Activated naive CD4-positive, alpha-beta T cell treated with anti-CD3 and anti-CD28 coated beads, Interleukin-2, amount 50 U/mL, for 72 hours (primary cell): ENCODE results near the gene SULT1C3. TPM values are rescaled to one million over a fixed set of nuclear protein-coding genes. Genes with fewer than 3 reads are reported as not detected.

ENCODE experiments used
- ATAC-seq, 2 donors: fragments of 150-1000 bp; cut with Tn5 transposase; 2 replicates each; pipeline ENCODE4 v1.10.0; 2021; ENCODE audit warnings: mild to moderate bottlenecking in 2 of 2, moderate library complexity in 2 of 2
- DNase-seq, 2 donors: peaks; one replicate each; pipeline ENCODE4 v3.0.0; 2021 to 2022; ENCODE audit warnings: low spot score in 2 of 2
- H3K27ac Mint-ChIP-seq, 2 donors: one replicate each; pipeline ENCODE4 v1.8.0; 2022; ENCODE audit warnings: mild to moderate bottlenecking in 2 of 2, mixed read lengths in 2 of 2
- H3K36me3 Mint-ChIP-seq, 2 donors: one replicate each; pipeline ENCODE4 v1.8.0; 2022; ENCODE audit warnings: mixed read lengths in 2 of 2
- H3K9me3 Mint-ChIP-seq, 2 donors: one replicate each; pipeline ENCODE4 v1.8.0; 2022; ENCODE audit warnings: mixed read lengths in 2 of 2
- total RNA-seq, 2 donors: library from RNA; stranded (reverse); gene quantifications; one replicate each; pipeline ENCODE4 v1.2.3, GENCODE V29; 2022

SULT1C3 gene
- total RNA-seq, 2 donors from 2014 or later, result not detected

DNA sequence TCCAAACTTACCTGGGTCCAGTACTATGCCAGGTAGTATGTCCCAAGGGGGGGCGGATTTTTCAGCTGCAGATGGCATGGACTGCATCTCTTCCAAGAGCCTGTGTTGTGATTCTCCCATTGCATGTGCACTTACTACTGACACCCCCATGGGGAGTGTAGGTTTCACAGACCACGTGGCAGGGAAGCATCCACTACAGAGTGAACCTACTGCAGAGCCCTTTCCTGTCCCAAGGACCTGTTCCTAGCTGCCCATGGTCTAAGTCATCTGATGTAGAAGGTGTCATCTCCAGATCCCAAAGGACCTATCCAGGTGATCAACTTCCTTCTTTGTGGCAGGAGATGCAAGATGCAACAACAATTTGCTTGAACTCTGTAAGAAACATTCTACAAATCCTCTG lies 9.9 kb upstream of the SULT1C3 start:
- no peak overlapping the region for H3K27ac Mint-ChIP-seq
- DNase-seq, result no peak
- ATAC-seq, result no peak
- peaks cover 0 to 2% of the 10 kb centered on the region in 2 donors for H3K9me3 Mint-ChIP-seq
- H3K36me3 Mint-ChIP-seq, result peaks cover 0 to 3% of the 10 kb centered on the region in 2 donors

DNA sequence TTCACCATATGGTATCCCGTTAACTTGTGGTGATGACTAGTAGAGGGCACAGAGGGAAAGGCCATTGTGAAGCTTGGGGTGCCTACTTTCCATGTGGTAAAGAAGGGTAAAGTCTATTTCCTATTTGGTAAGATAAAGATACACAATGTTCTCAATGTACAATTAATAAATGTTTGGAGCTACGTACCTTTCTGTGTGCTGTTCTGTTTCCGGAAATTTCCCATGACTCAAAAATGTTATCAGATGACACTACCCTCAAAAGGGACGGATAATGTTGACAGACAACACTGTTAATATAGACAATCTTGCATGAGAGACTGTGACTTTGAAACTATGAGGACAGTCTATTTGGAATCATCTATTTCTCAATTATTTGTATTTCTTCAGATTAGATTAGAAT lies 4.2 kb upstream of the SULT1C3 start:
- Mint-ChIP-seq H3K9me3 (peaks cover 0 to 4% of the 10 kb centered on the region in 2 donors), H3K36me3 (peaks cover 0 to 4% of the 10 kb centered on the region in 2 donors), H3K27ac (no peak overlapping the region)
- DNase-seq (no peak), ATAC-seq (no peak)

DNA sequence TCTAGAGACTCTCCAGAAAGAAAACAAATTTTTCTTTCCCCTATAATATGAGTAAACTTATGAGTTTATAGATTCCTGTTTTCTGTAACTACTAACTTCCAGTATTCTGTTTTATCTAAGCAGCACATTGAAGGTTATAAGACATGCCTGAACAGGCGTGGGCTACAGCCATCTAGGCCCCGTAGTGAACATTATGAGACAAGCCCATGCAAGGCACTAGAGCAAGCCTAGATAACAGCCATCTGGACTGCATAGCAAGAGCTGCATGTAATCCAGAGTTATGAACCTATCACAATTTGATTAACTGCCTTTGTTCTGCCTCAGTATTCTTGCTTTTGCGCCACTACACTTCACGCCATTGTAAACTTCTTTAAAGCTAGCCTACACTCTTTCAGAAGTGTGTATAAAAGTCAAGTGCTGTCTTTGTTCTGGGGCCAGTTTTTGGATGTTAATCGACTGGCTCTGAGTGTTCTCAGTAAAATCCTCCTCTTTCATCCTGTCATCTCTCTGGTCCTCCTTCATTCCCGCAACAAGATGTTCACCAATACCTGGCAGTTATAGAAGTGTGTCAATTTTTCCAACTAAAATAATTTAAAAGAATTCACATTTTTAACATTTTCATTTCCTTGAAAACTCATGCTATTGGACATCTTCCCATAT lies 3.0 kb upstream of the SULT1C3 start:
- no peak for ATAC-seq
- Mint-ChIP-seq H3K36me3 (peaks cover 0 to 4% of the 10 kb centered on the region in 2 donors), H3K27ac (no peak overlapping the region), H3K9me3 (peaks cover 0 to 4% of the 10 kb centered on the region in 2 donors)
- DNase-seq, result no peak

DNA sequence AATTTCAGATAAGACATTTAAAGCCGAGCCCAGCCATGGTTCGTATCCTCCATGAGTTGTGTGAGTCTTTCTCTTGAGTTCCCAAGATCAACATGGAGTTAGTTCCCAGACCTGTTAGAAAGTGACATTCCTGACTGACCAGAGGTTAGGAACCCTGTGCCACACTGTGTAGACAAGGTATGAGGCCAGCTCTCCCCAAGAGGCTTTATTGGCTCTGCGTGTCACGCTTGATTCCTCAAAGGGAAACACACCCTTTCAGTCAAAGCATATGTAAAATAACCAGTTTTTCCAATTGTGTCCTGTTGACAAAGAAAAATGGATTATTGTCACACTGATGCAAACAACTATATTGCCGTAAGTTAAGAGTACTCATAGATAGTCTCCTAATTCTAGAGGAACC lies 1.2 kb downstream of the SULT1C3 start:
- peaks cover 0 to 1% of the 10 kb centered on the region in 2 donors for H3K9me3 Mint-ChIP-seq
- no peak overlapping the region for H3K27ac Mint-ChIP-seq
- no peaks in the 10 kb centered on the region for H3K36me3 Mint-ChIP-seq
- DNase-seq (no peak), ATAC-seq (no peak)

DNA sequence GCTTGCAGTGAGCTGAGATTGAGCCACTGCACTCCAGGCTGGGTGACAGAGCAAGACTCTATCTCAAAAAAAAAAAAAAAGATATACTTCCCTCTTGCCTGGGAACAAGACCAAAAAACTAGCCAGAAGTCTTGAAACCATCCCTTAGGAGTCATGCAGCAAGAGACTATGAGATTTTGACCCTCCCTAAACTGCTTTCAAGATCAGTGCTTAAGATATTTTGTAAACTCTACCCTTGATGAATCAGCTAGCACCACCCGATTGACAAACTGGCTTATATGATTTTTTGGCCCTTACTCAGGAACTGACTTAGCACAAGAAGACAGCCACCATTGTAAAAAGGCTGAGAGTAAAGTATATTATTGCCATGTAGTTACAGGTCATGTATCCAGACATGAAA lies 3.8 kb downstream of the SULT1C3 start:
- no peak overlapping the region for H3K27ac Mint-ChIP-seq
- DNase-seq, result no peak
- no peaks in the 10 kb centered on the region for H3K36me3 Mint-ChIP-seq
- no peak for ATAC-seq
- H3K9me3 Mint-ChIP-seq, result peaks cover 0 to 4% of the 10 kb centered on the region in 2 donors

DNA sequence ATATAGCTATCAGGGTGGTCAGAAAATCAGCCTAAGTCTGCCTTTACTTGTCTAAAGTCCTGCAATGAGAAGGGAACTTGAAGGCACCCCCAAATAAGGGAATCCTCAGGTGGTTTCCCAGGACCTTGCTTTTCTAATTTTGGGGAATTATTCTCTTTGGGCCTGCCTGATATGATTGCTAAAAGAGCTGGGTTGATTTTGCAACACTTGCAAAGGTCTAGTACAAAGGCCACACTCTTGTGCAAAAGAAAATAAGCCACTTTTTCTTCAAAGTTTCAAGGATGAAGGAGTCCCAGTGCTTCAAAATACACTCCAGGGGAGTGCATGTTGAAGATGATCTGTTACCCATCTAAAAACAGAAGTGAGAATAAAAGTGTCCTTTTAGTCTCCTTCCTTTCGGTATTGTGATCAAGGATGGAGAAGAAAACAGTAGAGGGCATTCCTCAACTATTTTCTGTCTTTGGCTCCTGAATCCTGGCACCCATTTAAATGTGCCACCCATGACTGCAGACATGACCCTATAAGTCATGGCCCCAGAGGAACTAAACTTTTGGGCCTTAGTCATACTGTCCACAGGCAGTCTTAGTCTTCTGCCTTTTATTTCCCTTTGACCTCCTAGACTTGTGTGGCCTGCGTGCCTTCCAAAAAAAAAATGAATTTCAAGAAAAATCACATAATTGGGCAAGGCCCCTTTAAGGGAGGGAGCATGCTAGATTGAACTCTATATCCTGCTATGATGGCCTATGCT lies 5.1 kb downstream of the SULT1C3 start:
- H3K27ac Mint-ChIP-seq, result no peak overlapping the region
- ATAC-seq, result no peak
- H3K36me3 Mint-ChIP-seq, result no peaks in the 10 kb centered on the region
- peaks cover 0 to 4% of the 10 kb centered on the region in 2 donors for H3K9me3 Mint-ChIP-seq
- DNase-seq, result no peak

DNA sequence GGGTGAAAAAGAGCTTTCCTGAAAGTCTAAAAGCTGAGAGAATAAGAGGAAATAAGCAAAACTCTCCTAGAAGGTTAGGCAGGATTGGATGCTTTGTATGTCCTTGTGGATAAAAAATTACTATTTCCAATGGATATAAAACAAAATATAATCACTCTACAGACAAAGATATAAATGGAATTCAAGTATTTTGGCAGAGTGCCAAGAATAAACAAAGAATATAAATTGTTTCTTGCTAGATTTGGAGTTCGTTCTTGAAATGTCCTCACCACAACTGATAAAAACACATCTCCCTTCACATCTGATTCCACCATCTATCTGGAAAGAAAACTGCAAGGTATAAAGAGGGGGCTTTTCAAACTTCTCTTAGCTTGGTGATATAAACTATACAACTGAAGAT lies 13.3 kb downstream of the SULT1C3 start:
- no peak for DNase-seq
- H3K9me3 Mint-ChIP-seq, result no peaks in the 10 kb centered on the region
- ATAC-seq, result no peak
- no peak overlapping the region for H3K27ac Mint-ChIP-seq
- no peaks in the 10 kb centered on the region for H3K36me3 Mint-ChIP-seq

DNA sequence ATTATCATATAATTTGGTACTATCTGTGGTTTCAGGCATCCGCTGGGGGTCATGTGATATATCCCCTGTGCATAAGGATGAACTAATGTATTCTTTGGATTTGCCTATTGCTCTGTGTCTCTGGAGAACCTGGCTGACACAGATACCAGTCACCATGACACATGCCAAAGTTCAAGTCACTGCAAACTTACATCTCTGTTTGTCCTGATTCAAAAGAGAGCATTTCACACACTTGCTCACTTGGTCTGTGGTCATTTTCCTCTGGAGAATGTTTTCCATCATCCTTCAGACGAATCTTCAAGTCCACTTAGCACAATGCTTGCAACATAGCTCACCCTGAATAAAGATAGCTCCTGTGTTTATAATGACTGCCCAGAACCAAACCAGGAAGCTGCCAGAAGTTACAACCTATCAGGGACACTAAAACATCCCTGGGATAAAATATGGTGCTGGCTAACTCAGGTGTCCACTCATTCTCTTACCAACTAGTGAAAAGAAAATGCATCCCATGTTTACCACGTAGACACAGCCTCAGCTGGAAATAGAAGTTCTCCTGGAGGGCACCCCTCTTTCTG lies 18.1 kb downstream of the SULT1C3 start:
- Mint-ChIP-seq H3K36me3 (no peaks in the 10 kb centered on the region), H3K9me3 (no peaks in the 10 kb centered on the region), H3K27ac (no peak overlapping the region)
- ATAC-seq (no peak), DNase-seq (no peak)

DNA sequence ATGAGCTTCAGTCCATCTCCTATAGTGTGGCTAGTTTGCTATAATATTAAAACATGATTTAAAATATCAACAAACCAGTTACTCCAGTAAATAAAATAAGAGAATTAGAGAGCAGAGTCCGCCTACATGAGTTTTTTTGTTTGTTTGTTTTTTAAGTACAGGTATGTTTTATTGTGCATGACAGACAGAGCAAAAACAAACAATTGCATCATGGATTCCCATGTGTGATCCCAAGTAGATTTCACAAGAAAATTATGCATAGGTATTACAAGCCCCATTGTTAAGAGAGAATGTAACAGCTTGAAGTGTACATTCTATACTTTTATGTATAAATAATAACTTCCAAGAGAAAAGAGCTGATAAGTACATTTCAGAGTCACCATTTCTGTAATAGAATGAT lies 21.0 kb downstream of the SULT1C3 start:
- no peaks in the 10 kb centered on the region for H3K9me3 Mint-ChIP-seq
- DNase-seq, result no peak
- no peak overlapping the region for H3K27ac Mint-ChIP-seq
- H3K36me3 Mint-ChIP-seq, result no peaks in the 10 kb centered on the region
- no peak for ATAC-seq

DNA sequence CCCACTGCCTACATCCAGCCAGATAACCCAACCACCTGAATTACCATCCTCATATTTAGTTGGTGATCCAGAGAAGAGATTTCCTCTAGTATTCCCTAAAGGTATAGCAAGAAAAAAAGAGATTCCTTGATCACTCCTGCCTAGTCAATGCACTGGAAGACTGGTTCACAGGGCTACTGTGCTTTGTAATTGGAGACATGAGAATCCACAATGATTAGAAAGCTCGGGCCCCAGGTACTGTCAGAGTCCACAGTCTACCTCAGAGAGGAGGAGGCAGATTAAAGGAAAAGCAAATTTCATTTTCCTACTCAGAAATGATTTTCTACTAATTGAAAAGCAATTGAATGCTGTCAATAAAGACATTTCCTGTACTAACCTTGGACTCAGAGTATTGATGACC lies 22.3 kb downstream of the SULT1C3 start:
- H3K9me3 Mint-ChIP-seq, result no peaks in the 10 kb centered on the region
- H3K36me3 Mint-ChIP-seq, result no peaks in the 10 kb centered on the region
- H3K27ac Mint-ChIP-seq, result no peak overlapping the region
- no peak for DNase-seq
- no peak for ATAC-seq

DNA sequence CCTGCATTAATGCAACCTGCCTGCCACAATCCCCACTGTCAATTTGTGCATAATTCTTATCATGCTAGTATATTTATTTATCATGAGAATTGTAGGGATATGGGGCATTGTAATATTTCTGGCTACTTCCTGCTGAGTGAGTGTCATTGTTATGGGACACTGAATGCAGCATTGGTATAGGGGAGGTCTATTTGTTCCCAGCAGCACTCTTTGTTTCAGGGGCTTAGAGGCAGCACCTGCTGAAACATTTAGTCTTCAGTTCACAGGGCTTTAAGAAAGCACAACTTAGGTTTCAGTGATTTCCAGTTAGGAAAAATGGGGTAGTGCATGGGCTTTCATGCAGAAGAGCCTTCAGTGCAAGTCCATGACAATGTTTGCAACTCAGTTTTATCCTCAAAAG lies 23.6 kb downstream of the SULT1C3 start:
- H3K36me3 Mint-ChIP-seq, result no peaks in the 10 kb centered on the region
- DNase-seq (no peak), ATAC-seq (no peak)
- H3K9me3 Mint-ChIP-seq, result no peaks in the 10 kb centered on the region
- no peak overlapping the region for H3K27ac Mint-ChIP-seq

DNA sequence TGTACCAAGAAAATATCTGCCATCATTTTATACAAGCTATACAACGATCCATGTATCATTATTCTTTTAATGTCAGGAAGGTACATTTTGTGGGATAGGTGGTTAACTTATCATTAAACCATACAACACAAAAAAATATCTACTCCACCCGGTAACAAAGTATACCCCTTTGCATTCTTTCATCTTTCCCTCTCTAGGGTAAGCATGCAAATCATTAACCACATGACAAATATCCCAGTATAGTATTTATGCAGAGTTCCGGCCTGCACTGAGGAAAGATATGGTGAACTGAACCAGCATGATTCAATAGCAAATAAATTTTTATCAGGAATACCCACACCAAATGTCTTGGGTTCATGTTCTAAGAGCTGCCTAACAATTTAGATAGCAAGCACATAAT lies 26.4 kb downstream of the SULT1C3 start:
- Mint-ChIP-seq H3K9me3 (no peaks in the 10 kb centered on the region), H3K36me3 (no peaks in the 10 kb centered on the region), H3K27ac (no peak overlapping the region)
- ATAC-seq (no peak), DNase-seq (no peak)

DNA sequence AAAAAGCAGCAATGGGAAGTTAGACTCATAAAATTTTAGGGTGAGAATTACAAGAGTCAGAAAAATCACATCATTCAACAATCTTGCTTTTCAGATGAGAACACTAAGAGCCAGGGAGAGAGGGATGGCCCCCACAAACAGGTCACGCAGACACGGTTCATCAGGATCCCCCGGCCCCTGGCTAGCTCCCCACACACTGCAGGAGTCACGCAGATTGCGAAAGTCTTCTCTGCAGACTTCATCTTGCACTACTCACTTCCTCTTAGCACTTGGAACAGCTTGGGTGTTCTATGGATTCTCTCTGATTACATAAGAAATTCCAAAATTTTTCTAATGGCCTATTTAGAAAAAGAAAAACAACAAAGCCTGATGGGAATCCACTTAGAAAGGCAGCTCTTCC lies 27.3 kb downstream of the SULT1C3 start:
- no peak for ATAC-seq
- Mint-ChIP-seq H3K9me3 (no peaks in the 10 kb centered on the region), H3K27ac (no peak overlapping the region), H3K36me3 (no peaks in the 10 kb centered on the region)
- no peak for DNase-seq

DNA sequence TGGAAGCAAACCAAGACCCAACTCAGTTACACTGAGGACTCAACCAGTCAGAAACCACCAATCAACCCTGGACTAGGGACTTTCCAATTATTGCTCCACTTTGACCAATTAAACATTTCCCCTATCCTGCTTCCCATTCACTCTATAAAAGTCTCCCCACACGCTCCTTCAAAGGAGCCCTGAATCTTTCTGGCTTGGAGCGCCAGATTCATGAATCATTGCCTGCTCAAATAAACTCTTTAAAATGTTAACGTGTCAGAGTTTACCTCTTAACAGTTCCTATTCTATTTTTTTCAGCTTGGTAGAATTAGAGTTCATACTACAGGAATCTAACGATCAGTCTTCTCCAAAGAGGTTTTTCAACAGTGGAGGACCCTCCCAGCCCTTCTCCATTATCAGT lies 28.2 kb downstream of the SULT1C3 start:
- ATAC-seq, result no peak
- no peak overlapping the region for H3K27ac Mint-ChIP-seq
- no peak for DNase-seq
- no peaks in the 10 kb centered on the region for H3K9me3 Mint-ChIP-seq
- H3K36me3 Mint-ChIP-seq, result no peaks in the 10 kb centered on the region

DNA sequence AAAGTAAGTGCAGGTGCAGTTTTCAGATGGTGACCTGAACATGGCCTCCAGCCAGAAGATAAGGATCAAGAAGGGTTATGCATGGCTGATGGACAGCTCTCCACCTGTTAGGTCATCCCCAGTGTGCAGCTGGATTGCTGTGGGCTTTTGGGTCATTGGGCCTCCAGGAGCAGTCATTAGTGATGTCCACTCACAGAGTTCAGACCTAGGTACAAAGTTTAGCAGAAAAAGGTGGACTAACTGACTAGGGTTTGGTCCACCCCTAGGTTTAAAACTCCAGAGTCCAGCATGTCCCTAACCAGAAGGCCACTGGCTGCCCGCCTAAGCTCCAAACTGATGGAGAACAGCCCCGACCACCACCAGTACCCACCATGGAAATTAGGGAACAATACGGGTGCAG lies 30.6 kb downstream of the SULT1C3 start:
- DNase-seq (no peak), ATAC-seq (no peak)
- no peak overlapping the region for H3K27ac Mint-ChIP-seq
- H3K9me3 Mint-ChIP-seq, result no peaks in the 10 kb centered on the region
- no peaks in the 10 kb centered on the region for H3K36me3 Mint-ChIP-seq

DNA sequence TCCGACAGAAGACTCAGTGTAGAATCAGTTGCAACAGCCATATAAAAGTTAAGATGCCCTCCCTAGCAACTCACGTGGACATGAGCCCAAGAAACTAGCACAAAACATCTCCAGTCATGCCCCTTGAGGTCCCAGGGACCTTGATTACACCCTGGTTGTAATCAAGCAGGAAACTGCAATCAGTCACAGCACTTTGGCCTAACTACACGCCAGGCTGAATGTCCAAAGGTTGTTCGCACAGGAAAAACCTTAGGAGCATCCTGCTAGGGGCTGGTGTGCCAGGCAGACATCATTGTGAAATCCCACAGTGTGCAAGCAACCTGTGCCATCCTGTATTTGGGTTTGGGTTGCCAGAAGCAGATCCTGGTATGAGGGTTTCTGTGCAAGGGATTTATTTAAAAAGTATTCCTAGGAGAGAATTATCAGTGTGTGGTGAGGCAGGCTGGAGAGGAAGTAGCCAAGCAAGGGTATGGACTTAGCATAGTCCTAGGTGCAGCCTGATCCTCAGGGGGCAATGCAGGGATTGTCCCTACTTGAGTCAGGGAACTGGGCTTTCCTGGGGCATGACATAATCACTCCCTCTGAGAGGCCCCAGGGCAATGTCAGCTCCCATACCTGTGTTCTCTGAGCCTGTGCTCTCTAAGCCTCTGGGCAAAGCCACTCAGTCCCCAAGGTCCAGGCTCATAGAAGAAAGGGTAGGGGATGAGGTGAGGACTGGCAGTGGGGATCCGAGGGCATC lies 31.2 kb downstream of the SULT1C3 start:
- no peaks in the 10 kb centered on the region for H3K9me3 Mint-ChIP-seq
- DNase-seq (no peak), ATAC-seq (no peak)
- peak overlapping the region in 1 of 2 donors; percentile 55 for H3K27ac Mint-ChIP-seq
- no peaks in the 10 kb centered on the region for H3K36me3 Mint-ChIP-seq

DNA sequence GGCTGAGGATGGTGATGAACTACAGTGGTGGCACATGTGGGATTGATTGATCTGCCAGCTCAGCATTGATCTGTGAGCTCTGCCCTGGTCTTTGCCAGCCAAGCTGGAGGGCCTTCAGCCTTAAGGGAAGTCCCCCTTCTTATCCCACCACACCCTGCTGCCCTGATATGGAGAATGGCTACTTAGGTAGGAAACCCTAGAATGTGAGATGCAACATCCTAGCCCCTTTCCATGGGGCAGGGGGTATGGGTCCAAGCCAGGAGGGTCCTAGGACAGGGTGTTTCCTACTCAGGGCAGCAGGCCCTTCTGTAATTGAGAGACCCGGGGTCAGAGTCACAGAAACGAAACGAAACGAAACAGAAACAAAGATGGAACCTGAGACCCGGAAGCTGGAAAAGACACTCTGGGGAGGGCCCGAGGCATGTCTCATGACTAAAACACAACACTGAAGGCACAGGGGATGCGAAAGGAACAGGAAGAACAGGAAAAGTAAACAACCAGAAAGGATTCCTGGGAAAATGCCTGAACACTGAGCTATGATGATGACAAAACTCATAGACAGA lies 32.0 kb downstream of the SULT1C3 start:
- ATAC-seq, result no peak
- no peak overlapping the region for H3K27ac Mint-ChIP-seq
- no peaks in the 10 kb centered on the region for H3K9me3 Mint-ChIP-seq
- no peak for DNase-seq
- H3K36me3 Mint-ChIP-seq, result no peaks in the 10 kb centered on the region
